ENCODE data around the gene C1orf167.

Gene C1orf167

GRCh38 chr1:11736746-11737639 is 25.0 kb upstream of the C1orf167 start:
- peak; percentile 34 for DNase-seq (ENCODE audit: low read depth)
- peak; percentile 86 for TF ChIP-seq MYC (IDR thresholded peaks at IDR 0.05; ENCODE audit: low read depth, low read length)
- no peak for TF ChIP-seq CTCF (IDR thresholded peaks at IDR 0.05; ENCODE audit: low read depth, low read length)
- no peak for TF ChIP-seq POLR2A (IDR thresholded peaks at IDR 0.05; ENCODE audit: extremely low read depth, insufficient read length)
- peak; percentile 91 for TF ChIP-seq MAX (IDR thresholded peaks at IDR 0.05; ENCODE audit: low read depth, low read length)
- peak overlapping the region; percentile 67 for H3K4me3 ChIP-seq (ENCODE audit: low read depth, low read length)

- peak; percentile 22 for DNase-seq (ENCODE audit: low read depth)
- no peak for TF ChIP-seq POLR2A (IDR thresholded peaks at IDR 0.05; ENCODE audit: extremely low read depth, insufficient read length)
- no peak for TF ChIP-seq MYC (IDR thresholded peaks at IDR 0.05; ENCODE audit: low read depth, low read length)
- TF ChIP-seq MAX (IDR thresholded peaks at IDR 0.05; ENCODE audit: low read depth, low read length) = no peak
- no peak for TF ChIP-seq CTCF (IDR thresholded peaks at IDR 0.05; ENCODE audit: low read depth, low read length)
- peak overlapping the region; percentile 67 for H3K4me3 ChIP-seq (ENCODE audit: low read depth, low read length)
Observed at GRCh38 chr1:11738096-11738495, 23.9 kb upstream of the C1orf167 start.

GRCh38 chr1:11738783-11739182 is 23.2 kb upstream of the C1orf167 start:
- TF ChIP-seq MAX (IDR thresholded peaks at IDR 0.05; ENCODE audit: low read depth, low read length) (no peak), CTCF (IDR thresholded peaks at IDR 0.05; ENCODE audit: low read depth, low read length) (peak; percentile 23)
- DNase-seq (ENCODE audit: low read depth) = peak; percentile 77
- H3K4me3 ChIP-seq (ENCODE audit: low read depth, low read length) = no peak overlapping the region

- peak overlapping the region; percentile 40 for H3K4me3 ChIP-seq (ENCODE audit: low read depth, low read length)
- TF ChIP-seq POLR2A (IDR thresholded peaks at IDR 0.05; ENCODE audit: extremely low read depth, insufficient read length) (no peak), CTCF (IDR thresholded peaks at IDR 0.05; ENCODE audit: low read depth, low read length) (no peak), MYC (IDR thresholded peaks at IDR 0.05; ENCODE audit: low read depth, low read length) (peak; percentile 74), MAX (IDR thresholded peaks at IDR 0.05; ENCODE audit: low read depth, low read length) (peak; percentile 43; the same call in 1 of the 2 replicates)
- DNase-seq (ENCODE audit: low read depth) = peak; percentile 96
Observed at GRCh38 chr1:11740258-11741192, 21.5 kb upstream of the C1orf167 start.

- TF ChIP-seq MYC (IDR thresholded peaks at IDR 0.05; ENCODE audit: low read depth, low read length) = no peak
- no peak for DNase-seq (ENCODE audit: low read depth)
- H3K4me3 ChIP-seq (ENCODE audit: low read depth, low read length) = no peak overlapping the region
Observed at GRCh38 chr1:11741482-11741881, 20.5 kb upstream of the C1orf167 start.

Data from NB4 (cell line).